A673 (cell line): Measurements from ENCODE around the gene VAV1. TPM values are rescaled to one million over a fixed set of nuclear protein-coding genes. Genes with fewer than 3 reads are reported as not detected.

Experiments used
- BruUV-seq: library from RNA; stranded (reverse); fragments of 400-500 nt; replicated peaks from 2 replicates; lab custom pipeline; 2021; lab: Mats Ljungman, UMichigan
- CTCF ChIA-PET: fragments of 300-600 bp; sonication (Branson Sonifier 250); formaldehyde crosslinking; loops from one replicate; lab custom pipeline; 2022; ENCODE audit warnings: antibody characterized with exemption; lab: Charles Lee
- POLR2A ChIA-PET: fragments of 300-600 bp; sonication (Branson Sonifier 250); formaldehyde crosslinking; loops from one replicate; lab custom pipeline; 2022; ENCODE audit warnings: antibody characterized with exemption; ENCODE audit not compliant: low non-redundant PET; lab: Charles Lee
- DNase-seq: peaks from one replicate; pipeline ENCODE4 v3.0.0-alpha.2; 2015; ENCODE audit warnings: low spot score
- H3K27ac ChIP-seq: fragments of 200-600 bp; sonication (generic); 2 replicates; pipeline ENCODE4 v1.5.1; 2016; ENCODE audit warnings: mixed run types, low read depth, mild to moderate bottlenecking, mixed read lengths, antibody characterized with exemption, low read length; ENCODE audit not compliant: poor library complexity, severe bottlenecking
- H3K27me3 ChIP-seq: fragments of 200-600 bp; sonication (generic); replicated peaks from 2 replicates; pipeline ENCODE4 v1.6.1; 2017; ENCODE audit warnings: mixed run types, low read depth, mild to moderate bottlenecking, mixed read lengths, antibody characterized with exemption, low read length; ENCODE audit not compliant: insufficient read depth, poor library complexity
- H3K36me3 ChIP-seq: fragments of 200-600 bp; sonication (generic); 2 replicates; pipeline ENCODE4 v1.6.1; 2016; ENCODE audit warnings: mixed run types, mild to moderate bottlenecking, mixed read lengths, antibody characterized with exemption, low read length; ENCODE audit not compliant: insufficient read depth, poor library complexity, severe bottlenecking
- H3K4me1 ChIP-seq: fragments of 200-600 bp; sonication (generic); 2 replicates; pipeline ENCODE4 v1.6.1; 2017; ENCODE audit warnings: mixed run types, mild to moderate bottlenecking, mixed read lengths, antibody characterized with exemption, low read length; ENCODE audit not compliant: insufficient read depth, poor library complexity, severe bottlenecking
- H3K4me3 ChIP-seq: fragments of 200-600 bp; sonication (generic); 2 replicates; pipeline ENCODE4 v1.5.1; 2016; ENCODE audit warnings: low read depth, mixed run types, mild to moderate bottlenecking, mixed read lengths, low read length; ENCODE audit not compliant: poor library complexity, severe bottlenecking
- H3K9me3 ChIP-seq: fragments of 200-600 bp; sonication (generic); 2 replicates; pipeline ENCODE4 v1.6.1; 2016; ENCODE audit warnings: mixed run types, low read depth, mild to moderate bottlenecking, mixed read lengths, antibody characterized with exemption, low read length; ENCODE audit not compliant: poor library complexity, severe bottlenecking
- CTCF ChIP-seq: fragments of 300-800, 200-600 bp; sonication (generic); conservative IDR thresholded peaks from 2 replicates; pipeline ENCODE4 v1.5.1; 2017; ENCODE audit warnings: low read depth, mild to moderate bottlenecking, antibody characterized with exemption, low read length, moderate library complexity, mixed read lengths
- EZH2 ChIP-seq: fragments of 200-600 bp; sonication (generic); IDR thresholded peaks from 2 replicates; pipeline ENCODE4 v1.6.1; 2017; ENCODE audit warnings: borderline replicate concordance, low read depth, mild to moderate bottlenecking, mixed read lengths, antibody characterized with exemption, low read length; ENCODE audit not compliant: poor library complexity, severe bottlenecking
- intact Hi-C: fragments of 100-400 bp; cut with micrococcal nuclease; formaldehyde crosslinking; loops from one replicate; pipeline ENCODE4 v1.10.0; 2022; ENCODE audit not compliant: unreplicated experiment
- total RNA-seq: library from RNA; stranded (reverse); gene quantifications from 2 replicates; pipeline ENCODE4 v1.2.3, GENCODE V29; 2021

The VAV1 gene
- total RNA-seq, 1 experiment from 2014 or later: 51.6 TPM

- no TSS peak for BruUV-seq
- TF ChIP-seq CTCF: no peak
- TF ChIP-seq EZH2: no peak
- CTCF ChIA-PET: interaction anchor here (0.6 kb wide), 1 partner anchor 238 kb away, joined by 7 read pairs; no protein-coding TSS in a partner anchor
Observed at GRCh38 chr19:6888967-6889366, 116.5 kb downstream of the VAV1 start.

GRCh38 chr19:6890401-6890913, 117.9 kb downstream of the VAV1 start:
- ChIA-PET POLR2A (no interaction called here), CTCF (no interaction called here)
- Histone ChIP-seq H3K27ac (no peak overlapping the region), H3K4me1 (no peaks in the 10 kb centered on the region), H3K36me3 (no peaks in the 10 kb centered on the region), H3K9me3 (no peaks in the 10 kb centered on the region), H3K27me3 (no peaks in the 10 kb centered on the region), H3K4me3 (no peak overlapping the region)
- intact Hi-C loops: no loop called here
- TF ChIP-seq CTCF: no peak
- no peak for TF ChIP-seq EZH2
- no peak for DNase-seq
- BruUV-seq: no TSS peak

More at GRCh38 chr19:6888967-6889366, 116.5 kb downstream of the VAV1 start:
- H3K4me3 ChIP-seq: no peak overlapping the region
- no peaks in the 10 kb centered on the region for H3K4me1 ChIP-seq
- H3K27me3 ChIP-seq: no peaks in the 10 kb centered on the region
- no peak for DNase-seq
- no peaks in the 10 kb centered on the region for H3K9me3 ChIP-seq
- POLR2A ChIA-PET: no interaction called here
- no peak overlapping the region for H3K27ac ChIP-seq
- no peaks in the 10 kb centered on the region for H3K36me3 ChIP-seq
- intact Hi-C loops: no loop called here

- DNase-seq: no peak
- Histone ChIP-seq H3K4me1 (no peaks in the 10 kb centered on the region), H3K9me3 (no peaks in the 10 kb centered on the region), H3K27ac (no peak overlapping the region), H3K36me3 (no peaks in the 10 kb centered on the region), H3K4me3 (no peak overlapping the region), H3K27me3 (no peaks in the 10 kb centered on the region)
- no TSS peak for BruUV-seq
- CTCF ChIA-PET: no interaction called here
- POLR2A ChIA-PET: no interaction called here
- intact Hi-C loops: no loop called here
- TF ChIP-seq EZH2 (no peak), CTCF (no peak)
Observed at GRCh38 chr19:6890938-6891337, 118.4 kb downstream of the VAV1 start.
